Posterior vena cava (tissue), 2 donors: ENCODE data around the gene ECT2L. TPM values are rescaled to one million over a fixed set of nuclear protein-coding genes. Genes with fewer than 3 reads are reported as not detected.

Experiments
- DNase-seq: peaks from one replicate; pipeline ENCODE4 v3.0.0-alpha.2; 2020; ENCODE audit warnings: low spot score
- intact Hi-C, 2 donors: fragments of 100-400 bp; cut with DNase I; formaldehyde crosslinking; loops; one replicate each; pipeline versions ENCODE4 v1.14.1 to v1.14.2; 2022 to 2023
- total RNA-seq, 2 donors: library from RNA; stranded (reverse); fragmentation: NEBNext Ultra II Directional; extraction: Animal tissue kit (Norgen Biotek cat#: 25700); gene quantifications; one replicate each; pipeline ENCODE4 v1.2.1, GENCODE V29; 2021
- donor health status: DM: yes; HTN: yes; CAD: no.
- donor health status: DM: yes; HTN: yes; CAD: no.

The ECT2L gene
- total RNA-seq, 2 donors from 2014 or later, result 0.33 TPM; not detected in 1

GRCh38 chr6:138803331-138803730, 7.4 kb downstream of the ECT2L start:
- intact Hi-C loops, result no loop called here
- DNase-seq, result no peak

GRCh38 chr6:138803861-138804260, 8.0 kb downstream of the ECT2L start:
- intact Hi-C loops, result no loop called here
- no peak for DNase-seq

DNA sequence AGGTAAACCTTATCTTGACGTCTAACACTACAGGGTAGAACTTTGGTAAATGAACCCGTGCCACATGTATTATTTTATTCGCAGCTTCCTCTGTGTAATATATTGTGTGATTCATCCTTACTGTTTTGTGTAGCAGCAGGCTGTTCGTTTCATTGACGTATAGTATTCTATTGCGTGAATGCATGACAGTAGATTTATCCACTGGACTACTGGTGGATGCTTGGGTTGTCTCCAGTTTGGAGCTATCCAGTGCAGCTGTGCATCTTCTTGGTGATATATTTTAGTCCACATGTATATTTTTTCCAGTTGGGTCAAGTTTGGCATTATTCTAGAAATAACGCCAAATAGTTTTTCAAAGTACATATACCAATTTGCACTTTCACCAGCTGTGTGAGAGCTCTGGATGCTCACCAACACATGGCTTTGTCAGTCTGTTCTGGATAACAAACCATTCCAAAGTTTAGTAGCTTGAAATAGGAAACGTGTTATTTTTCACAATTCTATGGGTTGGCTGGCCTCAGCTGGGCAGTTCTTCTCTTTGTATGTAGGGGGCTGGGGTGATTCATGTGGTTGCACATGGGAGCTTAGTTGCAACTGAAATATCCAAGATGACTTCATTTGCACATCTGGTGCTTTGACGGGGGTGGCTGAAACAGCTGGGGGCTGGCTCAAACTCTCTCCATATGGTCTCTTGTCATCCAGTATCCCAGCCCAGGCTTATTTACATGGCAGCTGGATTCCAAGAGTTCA, 9.3 kb downstream of the ECT2L start:
- DNase-seq, result no peak
- intact Hi-C loops, result no loop called here

DNA sequence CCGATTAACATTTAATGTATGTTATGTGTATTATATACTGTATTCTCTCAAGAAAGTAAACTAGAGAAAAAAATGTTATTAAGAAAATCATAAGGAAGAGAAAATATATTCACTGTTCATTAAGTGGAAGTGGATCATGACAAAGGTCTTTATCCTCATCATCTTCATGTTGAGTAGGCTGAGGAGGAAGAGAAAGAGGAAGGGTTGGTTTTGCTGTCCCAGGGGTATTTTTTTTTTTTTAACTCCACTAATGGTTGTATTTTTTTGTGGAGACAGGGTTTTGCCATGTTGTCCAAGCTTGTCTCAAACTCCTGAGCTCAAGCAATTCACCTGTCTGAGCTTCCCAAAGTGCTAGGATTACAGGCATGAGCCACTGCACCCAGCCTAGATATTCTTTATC, 11.0 kb downstream of the ECT2L start:
- DNase-seq, result no peak
- intact Hi-C loops, result no loop called here

DNA sequence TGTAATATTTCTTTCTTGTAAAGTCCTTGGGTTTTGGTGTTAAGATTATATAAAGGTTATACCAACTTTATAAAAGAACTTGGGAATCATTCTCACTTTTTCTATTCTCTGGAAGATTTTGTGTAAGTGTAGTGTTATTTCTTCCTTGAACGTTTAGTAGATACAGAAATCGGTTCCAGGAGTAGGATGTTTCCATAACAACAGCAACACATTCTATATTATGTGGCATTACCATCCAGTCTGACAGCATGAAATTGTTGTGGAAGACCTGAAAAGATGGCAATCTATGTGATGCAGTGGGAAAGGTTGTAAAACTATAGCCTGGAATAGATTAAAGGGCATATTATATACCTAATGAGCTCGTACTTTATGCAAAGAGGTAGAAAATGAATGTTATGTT, 13.8 kb downstream of the ECT2L start:
- intact Hi-C loops, result loop anchor here in 1 of 2 donors (10.0 kb wide), 2 partner anchors 325 to 545 kb away; partner anchors contain the start of gene HECA
- DNase-seq, result no peak

- no peak for DNase-seq
- intact Hi-C loops, result loop anchor here in 1 of 2 donors (10.0 kb wide), 2 partner anchors 323 to 543 kb away; partner anchors contain the start of gene HECA
These were observed 16.0 kb downstream of the ECT2L start for GRCh38 chr6:138811866-138812265.

- intact Hi-C loops, result loop anchor here in 1 of 2 donors (10.0 kb wide), 2 partner anchors 320 to 540 kb away; partner anchors contain the start of gene HECA
- DNase-seq, result no peak
These were observed 18.4 kb downstream of the ECT2L start for GRCh38 chr6:138814179-138814834.

- DNase-seq, result no peak
- intact Hi-C loops, result loop anchor here in 1 of 2 donors (5.0 to 10.0 kb wide), 3 partner anchors 172 to 540 kb away; partner anchors contain the start of genes HECA and REPS1
These were observed 19.3 kb downstream of the ECT2L start for GRCh38 chr6:138815221-138815620.

GRCh38 chr6:138815797-138816528, 20.1 kb downstream of the ECT2L start:
- intact Hi-C loops, result loop anchor here in 1 of 2 donors (5.0 to 10.0 kb wide), 3 partner anchors 171 to 539 kb away; partner anchors contain the start of genes HECA and REPS1
- DNase-seq, result no peak

- no peak for DNase-seq
- intact Hi-C loops, result loop anchor here in 1 of 2 donors (5.0 to 10.0 kb wide), 3 partner anchors 170 to 537 kb away; partner anchors contain the start of genes HECA and REPS1
These were observed 21.9 kb downstream of the ECT2L start for GRCh38 chr6:138817799-138818198.

- no peak for DNase-seq
- intact Hi-C loops, result loop anchor here in 1 of 2 donors (5.0 to 10.0 kb wide), 3 partner anchors 169 to 536 kb away; partner anchors contain the start of genes HECA and REPS1
These were observed 22.8 kb downstream of the ECT2L start for GRCh38 chr6:138818496-138819194.

GRCh38 chr6:138821519-138821918, 25.6 kb downstream of the ECT2L start:
- intact Hi-C loops, result no loop called here
- DNase-seq, result no peak

DNA sequence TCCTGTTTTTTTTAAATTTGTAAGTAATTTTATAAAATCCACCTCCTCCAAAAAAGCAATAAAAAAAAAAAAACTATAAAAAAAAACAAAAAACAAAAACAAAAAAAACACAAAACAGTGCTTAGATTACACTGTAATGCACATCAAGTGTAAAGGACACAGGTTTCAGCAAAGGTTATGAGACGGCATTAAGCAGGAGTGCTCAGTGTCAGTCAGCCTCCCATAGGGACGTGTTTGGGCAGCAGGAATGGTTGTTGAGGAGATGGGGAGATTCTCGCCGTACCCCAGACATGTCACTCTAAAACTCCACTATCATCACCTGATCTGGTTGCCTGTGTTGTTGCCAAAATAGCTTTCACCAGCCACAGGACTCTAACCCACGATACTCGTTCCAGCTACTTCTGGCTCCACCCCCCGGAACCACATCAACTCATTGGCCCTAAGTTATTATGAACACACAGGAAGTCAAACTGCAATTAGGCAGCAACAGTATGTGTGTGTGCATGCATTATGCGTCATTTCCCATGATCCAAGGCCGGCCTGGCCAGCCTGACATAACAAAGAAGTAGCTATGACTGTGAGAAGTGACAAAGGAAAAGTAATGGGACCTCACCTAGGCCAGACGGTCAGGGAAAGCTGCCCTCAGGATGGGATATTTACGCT, 28.7 kb downstream of the ECT2L start:
- no peak for DNase-seq

GRCh38 chr6:138830248-138830647, 34.4 kb downstream of the ECT2L start:
- DNase-seq, result no peak
- intact Hi-C loops, result no loop called here

More for the DNA sequence above, 28.7 kb downstream of the ECT2L start:
- intact Hi-C loops, result no loop called here

DNA sequence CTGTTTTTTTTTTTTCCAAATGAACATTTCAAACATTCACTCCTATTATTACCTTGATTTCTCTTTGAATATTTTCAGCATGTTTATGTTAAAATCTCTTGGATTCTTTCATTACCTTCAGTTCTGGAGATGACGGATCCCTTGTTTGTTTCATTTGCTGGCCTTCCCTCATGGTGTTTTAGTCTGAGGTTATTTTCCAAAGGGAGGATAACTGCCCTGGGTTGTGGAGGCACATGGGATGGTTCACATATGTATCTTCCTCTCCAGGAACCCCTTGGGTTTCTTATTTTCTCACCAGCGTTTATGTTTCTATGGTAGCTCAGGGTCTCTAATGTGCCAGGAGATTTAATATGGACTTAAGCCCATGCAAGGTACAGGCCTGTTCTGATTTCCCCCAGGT, 36.3 kb downstream of the ECT2L start:
- no peak for DNase-seq
- intact Hi-C loops, result no loop called here

- intact Hi-C loops, result no loop called here
- DNase-seq, result no peak
These were observed 38.1 kb downstream of the ECT2L start for GRCh38 chr6:138833816-138834539.

DNA sequence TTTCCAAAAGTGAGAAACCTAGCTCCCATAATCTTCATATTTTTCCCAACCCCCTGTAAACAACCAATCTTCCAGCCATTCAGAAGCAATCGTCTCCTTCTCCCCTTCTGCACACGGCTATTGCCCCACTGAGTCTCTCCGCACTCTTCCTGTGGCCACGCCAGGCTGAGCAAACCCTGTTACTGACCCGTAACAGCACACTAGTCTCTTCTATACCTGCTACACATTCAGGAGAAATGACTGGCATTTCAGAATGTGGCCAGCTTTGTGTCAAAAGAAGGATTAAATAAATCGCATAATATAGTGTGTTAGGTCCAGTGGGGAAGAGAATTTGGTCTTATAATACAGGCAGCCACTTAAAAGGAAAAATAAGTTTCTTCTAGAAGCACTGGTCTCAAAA, 41.4 kb downstream of the ECT2L start:
- intact Hi-C loops, result no loop called here
- DNase-seq, result no peak

GRCh38 chr6:138844192-138844591, 48.3 kb downstream of the ECT2L start:
- intact Hi-C loops, result no loop called here

More at GRCh38 chr6:138844192-138844591, 48.3 kb downstream of the ECT2L start:
- DNase-seq, result no peak
